ENCODE data around the gene RUNDC3A.
A peak's percentile ranks its signal among the peaks of the same experiment; 100 is the strongest.
"Not testable (repeated sequence)": the region's sequence is repeated elsewhere in the genome, so short reads cannot be mapped to it uniquely, and the experiment has no call there.

Gene RUNDC3A

GRCh38 chr17:44343510-44344209, 35.3 kb downstream of the RUNDC3A start:
- no peak for DNase-seq (ENCODE audit: low read depth)

DNA sequence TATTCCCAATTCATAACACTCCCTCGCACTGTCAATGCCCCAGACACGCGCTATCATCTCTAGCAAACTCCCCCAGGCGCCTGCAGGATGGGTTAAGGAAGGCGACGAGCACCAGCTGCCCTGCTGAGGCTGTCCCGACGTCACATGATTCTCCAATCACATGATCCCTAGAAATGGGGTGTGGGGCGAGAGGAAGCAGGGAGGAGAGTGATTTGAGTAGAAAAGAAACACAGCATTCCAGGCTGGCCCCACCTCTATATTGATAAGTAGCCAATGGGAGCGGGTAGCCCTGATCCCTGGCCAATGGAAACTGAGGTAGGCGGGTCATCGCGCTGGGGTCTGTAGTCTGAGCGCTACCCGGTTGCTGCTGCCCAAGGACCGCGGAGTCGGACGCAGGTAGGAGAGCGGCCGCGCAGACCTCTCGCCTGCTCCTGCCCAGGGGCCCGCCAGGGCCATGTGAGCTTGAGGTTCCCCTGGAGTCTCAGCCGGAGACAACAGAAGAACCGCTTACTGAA, 36.6 kb downstream of the RUNDC3A start, which contains the start of gene GRN:
TSS of gene GRN (plus strand) at position 364 of the 515 bp plus-strand sequence. CDS start 3,863 bp downstream, outside the sequence.
- DNase-seq (ENCODE audit: low read depth), result peak; percentile 99

DNA sequence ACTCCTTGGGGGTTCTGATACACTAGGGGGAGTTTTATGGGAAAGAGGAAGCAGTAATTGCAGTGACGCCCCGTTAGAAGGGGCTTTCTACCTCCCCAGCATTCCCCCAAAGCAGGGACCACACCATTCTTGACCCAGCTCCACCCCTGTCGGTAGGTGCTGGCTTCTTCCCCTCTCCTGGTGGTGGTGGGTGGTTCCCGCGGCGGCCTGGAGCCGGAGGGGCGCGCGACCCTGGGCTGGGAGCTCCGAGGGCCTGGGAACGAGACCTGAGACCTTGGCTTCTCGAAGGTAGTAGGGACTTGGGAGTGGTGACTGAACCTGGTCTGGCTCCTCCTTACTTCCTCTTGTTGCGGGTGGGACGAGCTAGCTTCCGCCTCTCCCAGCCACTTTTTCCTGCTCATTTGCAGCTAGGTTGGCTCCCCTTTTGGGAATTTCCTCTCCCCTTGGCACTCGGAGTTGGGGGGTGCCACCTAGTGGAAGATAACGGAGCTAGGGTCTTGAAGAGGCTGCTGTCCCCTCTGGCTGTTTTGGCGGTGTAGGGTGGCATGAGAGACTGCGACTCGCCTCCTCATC, 37.1 kb downstream of the RUNDC3A start:
- DNase-seq (ENCODE audit: low read depth), result peak; percentile 38

DNA sequence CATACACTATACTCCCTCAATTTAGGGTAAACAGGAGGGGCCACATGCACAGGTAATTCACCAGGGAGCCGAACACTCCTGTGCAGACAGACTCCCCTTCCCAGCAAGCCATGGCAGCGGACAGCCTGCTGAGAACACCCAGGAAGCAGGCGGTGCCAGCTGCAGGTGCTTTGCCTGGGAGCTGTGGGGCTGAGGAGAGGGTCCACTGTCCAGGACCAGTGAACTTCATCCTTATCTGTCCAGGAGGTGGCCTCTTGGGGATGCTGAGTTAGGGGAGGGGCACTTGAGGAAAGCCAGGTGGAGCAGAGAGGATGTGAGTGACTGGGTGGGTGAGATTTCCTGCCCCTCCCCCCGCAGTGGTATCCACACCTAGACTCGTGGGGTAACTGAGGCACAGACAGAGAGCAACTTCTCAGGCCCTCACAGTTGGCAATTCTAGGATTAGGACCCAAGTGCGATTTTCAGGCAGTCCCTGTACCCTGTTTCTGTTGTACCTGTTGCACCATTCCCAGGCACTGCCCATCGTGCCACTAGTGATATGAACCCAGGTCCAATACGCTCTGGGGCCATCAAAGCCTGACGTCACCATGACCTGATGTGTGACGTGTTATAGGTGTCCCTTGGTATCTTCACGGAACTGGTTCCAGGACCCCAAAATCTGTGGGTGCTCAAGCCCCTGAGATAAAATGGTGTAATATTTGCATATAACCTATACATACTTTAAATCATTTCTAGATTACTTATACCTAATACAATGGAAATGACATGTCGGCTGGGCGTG, 37.9 kb downstream of the RUNDC3A start:
- DNase-seq (ENCODE audit: low read depth), result no peak

DNA sequence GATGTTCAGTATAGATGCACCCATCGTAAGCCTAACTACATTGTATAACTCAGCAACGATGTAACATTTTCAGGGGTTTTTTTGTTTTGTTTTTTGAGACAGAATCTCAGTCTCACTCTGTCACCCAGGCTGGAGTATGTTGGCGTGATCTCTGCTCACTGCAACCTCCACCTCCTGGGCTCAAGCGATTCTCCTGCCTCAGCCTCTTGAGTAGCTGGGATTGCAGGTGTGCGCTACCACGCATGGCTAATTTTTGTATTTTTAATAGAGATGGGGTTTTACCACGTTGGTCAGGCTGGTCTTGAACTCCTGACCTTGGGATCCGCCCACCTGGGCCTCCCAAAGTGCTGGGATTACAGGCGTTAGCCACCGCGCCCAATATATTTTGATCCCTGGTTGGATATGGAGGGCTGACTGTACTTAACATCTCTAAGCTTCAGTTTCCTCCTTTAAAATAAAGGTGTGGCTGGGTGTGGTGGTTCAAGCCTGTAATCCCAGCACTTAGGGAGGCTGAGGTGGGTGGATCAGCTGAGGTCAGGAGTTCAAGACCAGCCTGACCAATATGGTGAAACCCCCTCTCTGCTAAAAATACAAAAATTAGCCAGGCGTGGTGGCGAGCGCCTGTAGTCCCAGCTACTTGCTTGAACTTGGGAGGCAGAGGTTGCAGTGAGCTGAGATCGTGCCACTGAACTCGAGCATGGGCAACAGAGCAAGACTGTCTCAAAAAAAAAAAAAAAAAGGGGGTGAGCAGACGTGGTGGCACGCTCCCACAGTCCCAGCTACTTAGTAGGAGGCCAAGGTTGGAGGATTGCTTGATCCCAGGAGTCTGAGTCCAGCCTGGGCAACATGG, 39.0 kb downstream of the RUNDC3A start:
- not testable (repeated sequence) for DNase-seq (ENCODE audit: low read depth)

DNA sequence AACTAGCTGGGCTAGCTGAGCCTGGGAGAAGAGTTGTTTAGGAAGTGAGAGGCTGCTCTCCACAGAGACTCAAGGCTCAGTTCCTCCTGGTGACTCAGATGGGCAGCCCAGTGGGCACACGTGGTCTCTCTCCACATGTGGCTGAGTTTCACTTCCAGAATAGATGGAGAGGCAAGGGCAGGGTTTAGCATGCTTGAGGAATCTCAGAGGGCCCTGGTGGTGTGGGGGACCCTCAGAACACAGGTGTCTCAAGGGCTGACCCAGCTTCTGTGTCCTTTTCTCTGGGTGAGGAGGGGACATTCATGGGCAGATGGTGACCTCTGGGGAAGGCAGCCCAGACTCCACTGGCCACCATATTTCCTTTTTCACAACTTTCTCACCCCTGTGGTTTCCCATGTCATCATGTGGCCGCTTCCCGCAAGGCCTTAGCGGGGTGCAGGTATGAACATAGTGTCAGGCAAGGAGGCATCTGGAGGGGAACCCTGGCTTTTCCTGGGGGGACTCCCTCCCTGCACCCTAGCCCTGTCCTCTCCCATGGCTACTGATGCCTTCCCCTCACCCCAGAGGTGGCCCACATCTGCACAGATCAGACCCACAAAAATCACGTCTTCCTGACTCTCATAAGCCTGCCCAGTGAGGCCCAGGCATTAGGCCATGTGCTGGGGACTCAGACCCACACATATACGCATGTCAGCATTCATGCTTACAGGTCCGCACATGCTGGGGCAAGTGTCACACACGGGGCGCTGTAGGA, 40.0 kb downstream of the RUNDC3A start:
- DNase-seq (ENCODE audit: low read depth), result no peak

DNA sequence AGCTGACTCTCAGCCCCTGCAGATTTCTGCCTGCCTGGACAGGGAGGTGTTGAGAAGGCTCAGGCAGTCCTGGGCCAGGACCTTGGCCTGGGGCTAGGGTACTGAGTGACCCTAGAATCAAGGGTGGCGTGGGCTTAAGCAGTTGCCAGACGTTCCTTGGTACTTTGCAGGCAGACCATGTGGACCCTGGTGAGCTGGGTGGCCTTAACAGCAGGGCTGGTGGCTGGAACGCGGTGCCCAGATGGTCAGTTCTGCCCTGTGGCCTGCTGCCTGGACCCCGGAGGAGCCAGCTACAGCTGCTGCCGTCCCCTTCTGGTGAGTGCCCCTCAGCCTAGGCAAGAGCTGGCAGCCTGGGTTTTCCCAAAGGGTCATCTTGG, 40.6 kb downstream of the RUNDC3A start:
- no peak for DNase-seq (ENCODE audit: low read depth)

- no peak for DNase-seq (ENCODE audit: low read depth)
These were observed 41.2 kb downstream of the RUNDC3A start for GRCh38 chr17:44349553-44350070.

DNA sequence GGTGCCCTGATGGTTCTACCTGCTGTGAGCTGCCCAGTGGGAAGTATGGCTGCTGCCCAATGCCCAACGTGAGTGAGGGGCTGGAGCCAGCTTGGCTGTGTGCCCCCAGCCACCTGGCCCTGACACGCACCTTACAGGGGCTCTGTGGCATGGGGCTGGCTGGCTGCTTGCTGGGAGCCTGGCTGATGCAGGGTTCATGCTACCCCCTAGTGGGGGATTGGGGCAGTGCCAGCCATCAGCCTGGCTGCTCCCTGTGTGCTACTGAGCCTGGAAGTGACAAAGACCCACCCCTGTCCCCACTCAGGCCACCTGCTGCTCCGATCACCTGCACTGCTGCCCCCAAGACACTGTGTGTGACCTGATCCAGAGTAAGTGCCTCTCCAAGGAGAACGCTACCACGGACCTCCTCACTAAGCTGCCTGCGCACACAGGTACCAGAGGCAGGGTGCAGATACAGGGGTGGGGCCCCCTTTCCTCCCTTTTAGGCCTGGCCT, 42.4 kb downstream of the RUNDC3A start:
- peak; percentile 38 for DNase-seq (ENCODE audit: low read depth)

DNA sequence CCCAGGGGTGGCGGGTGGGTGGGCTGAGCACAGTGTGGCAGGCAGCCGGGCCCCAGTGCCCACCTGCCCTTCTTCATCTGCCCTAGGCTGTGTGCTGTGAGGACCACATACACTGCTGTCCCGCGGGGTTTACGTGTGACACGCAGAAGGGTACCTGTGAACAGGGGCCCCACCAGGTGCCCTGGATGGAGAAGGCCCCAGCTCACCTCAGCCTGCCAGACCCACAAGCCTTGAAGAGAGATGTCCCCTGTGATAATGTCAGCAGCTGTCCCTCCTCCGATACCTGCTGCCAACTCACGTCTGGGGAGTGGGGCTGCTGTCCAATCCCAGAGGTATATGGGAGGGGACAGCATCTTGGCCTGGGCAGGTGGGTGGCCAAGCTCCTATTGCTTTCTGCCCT, 43.1 kb downstream of the RUNDC3A start:
- no peak for DNase-seq (ENCODE audit: low read depth)

DNA sequence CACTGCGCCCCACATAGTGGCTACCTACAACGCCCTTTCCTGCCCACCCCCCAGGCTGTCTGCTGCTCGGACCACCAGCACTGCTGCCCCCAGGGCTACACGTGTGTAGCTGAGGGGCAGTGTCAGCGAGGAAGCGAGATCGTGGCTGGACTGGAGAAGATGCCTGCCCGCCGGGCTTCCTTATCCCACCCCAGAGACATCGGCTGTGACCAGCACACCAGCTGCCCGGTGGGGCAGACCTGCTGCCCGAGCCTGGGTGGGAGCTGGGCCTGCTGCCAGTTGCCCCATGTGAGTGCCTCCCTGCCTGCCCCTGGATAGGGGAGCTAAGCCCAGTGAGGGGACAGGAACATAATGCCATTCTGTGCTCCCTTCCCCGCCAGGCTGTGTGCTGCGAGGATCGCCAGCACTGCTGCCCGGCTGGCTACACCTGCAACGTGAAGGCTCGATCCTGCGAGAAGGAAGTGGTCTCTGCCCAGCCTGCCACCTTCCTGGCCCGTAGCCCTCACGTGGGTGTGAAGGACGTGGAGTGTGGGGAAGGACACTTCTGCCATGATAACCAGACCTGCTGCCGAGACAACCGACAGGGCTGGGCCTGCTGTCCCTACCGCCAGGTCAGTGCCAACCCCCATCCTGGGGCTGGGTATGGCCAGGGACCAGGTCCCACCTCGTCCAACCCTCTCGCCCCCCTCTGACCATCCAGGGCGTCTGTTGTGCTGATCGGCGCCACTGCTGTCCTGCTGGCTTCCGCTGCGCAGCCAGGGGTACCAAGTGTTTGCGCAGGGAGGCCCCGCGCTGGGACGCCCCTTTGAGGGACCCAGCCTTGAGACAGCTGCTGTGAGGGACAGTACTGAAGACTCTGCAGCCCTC, 43.8 kb downstream of the RUNDC3A start:
- no peak for DNase-seq (ENCODE audit: low read depth)

GRCh38 chr17:44352828-44353671, 44.6 kb downstream of the RUNDC3A start:
- DNase-seq (ENCODE audit: low read depth), result no peak

- no peak for DNase-seq (ENCODE audit: low read depth)
These were observed 45.4 kb downstream of the RUNDC3A start for GRCh38 chr17:44353672-44354331.

- DNase-seq (ENCODE audit: low read depth), result no peak
These were observed 46.5 kb downstream of the RUNDC3A start for GRCh38 chr17:44354582-44355561.

- DNase-seq (ENCODE audit: low read depth), result no peak
These were observed 47.3 kb downstream of the RUNDC3A start for GRCh38 chr17:44355642-44356099.

DNA sequence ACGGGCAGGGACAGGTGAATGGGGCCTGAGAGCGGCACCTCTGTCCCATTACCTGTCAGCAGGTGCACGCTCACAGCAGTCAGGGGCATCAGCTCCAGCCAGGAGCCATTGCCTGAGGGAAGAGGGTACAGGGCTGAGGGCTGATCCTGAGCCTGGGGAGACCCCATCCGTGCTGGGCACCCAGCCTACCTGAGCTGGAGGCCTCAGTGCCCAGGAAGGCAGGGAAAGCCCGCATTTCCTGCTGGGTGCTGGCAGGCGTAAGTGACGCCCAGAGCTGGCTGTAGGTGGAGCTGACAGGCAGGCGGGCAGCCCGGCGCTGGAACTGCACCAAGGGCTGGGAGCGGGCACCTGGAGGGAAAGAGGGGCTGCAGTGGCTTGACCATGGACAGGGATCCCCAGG, 47.8 kb downstream of the RUNDC3A start:
- no peak for DNase-seq (ENCODE audit: low read depth)

- no peak for DNase-seq (ENCODE audit: low read depth)
These were observed 49.7 kb downstream of the RUNDC3A start for GRCh38 chr17:44358066-44358465.
